Activated naive CD8-positive, alpha-beta T cell treated with anti-CD3 and anti-CD28 coated beads for 36 hours (primary cell): Measurements from ENCODE around the gene PAQR7. TPM values are rescaled to one million over a fixed set of nuclear protein-coding genes. Genes with fewer than 3 reads are reported as not detected.

Source experiments
- DNase-seq: peaks from one replicate; pipeline ENCODE4 v3.0.0; 2021
- H3K27ac Mint-ChIP-seq: one replicate; pipeline ENCODE4 v1.8.0; 2022; ENCODE audit warnings: mild to moderate bottlenecking, moderate library complexity, mixed read lengths
- H3K27me3 Mint-ChIP-seq: one replicate; pipeline ENCODE4 v1.8.0; 2022; ENCODE audit warnings: mild to moderate bottlenecking, mixed read lengths
- H3K36me3 Mint-ChIP-seq: one replicate; pipeline ENCODE4 v1.8.0; 2021; ENCODE audit warnings: mild to moderate bottlenecking, mixed read lengths
- H3K4me1 Mint-ChIP-seq: one replicate; pipeline ENCODE4 v1.8.0; 2021; ENCODE audit warnings: mixed read lengths
- H3K4me3 Mint-ChIP-seq: one replicate; pipeline ENCODE4 v1.8.0; 2022; ENCODE audit warnings: mild to moderate bottlenecking, moderate library complexity, mixed read lengths
- H3K9me3 Mint-ChIP-seq: one replicate; pipeline ENCODE4 v1.8.0; 2022; ENCODE audit warnings: mixed read lengths
- total RNA-seq, 2 experiments: library from RNA; stranded (reverse); gene quantifications; one replicate each; pipeline ENCODE4 v1.2.3, GENCODE V29; 2021

The PAQR7 gene
- total RNA-seq = 1 to 10 TPM; 8.6 to 9.2 TPM

- peaks cover 8% of the 10 kb centered on the region for H3K27me3 Mint-ChIP-seq
- DNase-seq = peak; percentile 82
- H3K27ac Mint-ChIP-seq = peak within 1 kb of the TSS; percentile 72
- no peaks in the 10 kb centered on the region for H3K36me3 Mint-ChIP-seq
- no peaks in the 10 kb centered on the region for H3K9me3 Mint-ChIP-seq
- peak within 1 kb of the TSS; percentile 95 for H3K4me3 Mint-ChIP-seq
- H3K4me1 Mint-ChIP-seq = peaks cover 16% of the 10 kb centered on the region
Measured at GRCh38 chr1:25875154-25875855, at the start of gene PAQR7. TSS of gene PAQR7 (minus strand) at chr1:25875708. CDS start at chr1:25863839, 11,869 bp downstream.

GRCh38 chr1:25924454-25924853, 48.9 kb upstream of the PAQR7 start:
- Mint-ChIP-seq H3K4me1 (peaks cover 30% of the 10 kb centered on the region), H3K9me3 (no peaks in the 10 kb centered on the region), H3K27me3 (peaks cover 10% of the 10 kb centered on the region), H3K36me3 (no peaks in the 10 kb centered on the region), H3K27ac (no peak overlapping the region), H3K4me3 (no peak overlapping the region)
- DNase-seq = no peak

GRCh38 chr1:25922971-25923552, 47.6 kb upstream of the PAQR7 start:
- peaks cover 10% of the 10 kb centered on the region for H3K27me3 Mint-ChIP-seq
- H3K4me3 Mint-ChIP-seq = peak overlapping the region; percentile 48
- H3K9me3 Mint-ChIP-seq = no peaks in the 10 kb centered on the region
- H3K4me1 Mint-ChIP-seq = peaks cover 36% of the 10 kb centered on the region
- no peak overlapping the region for H3K27ac Mint-ChIP-seq
- DNase-seq = no peak
- no peaks in the 10 kb centered on the region for H3K36me3 Mint-ChIP-seq

- Mint-ChIP-seq H3K27ac (peak overlapping the region; percentile 65), H3K36me3 (no peaks in the 10 kb centered on the region), H3K4me1 (peaks cover 41% of the 10 kb centered on the region), H3K27me3 (peaks cover 10% of the 10 kb centered on the region), H3K9me3 (no peaks in the 10 kb centered on the region), H3K4me3 (peak overlapping the region; percentile 73)
- peak; percentile 63 for DNase-seq
Measured at GRCh38 chr1:25922056-25922970, 46.8 kb upstream of the PAQR7 start.

GRCh38 chr1:25918615-25919014, 43.1 kb upstream of the PAQR7 start:
- DNase-seq = no peak
- Mint-ChIP-seq H3K36me3 (no peaks in the 10 kb centered on the region), H3K4me1 (peaks cover 30% of the 10 kb centered on the region), H3K4me3 (no peak overlapping the region), H3K27me3 (peaks cover 3% of the 10 kb centered on the region), H3K27ac (no peak overlapping the region), H3K9me3 (no peaks in the 10 kb centered on the region)

- no peak for DNase-seq
- Mint-ChIP-seq H3K27ac (peak overlapping the region; percentile 49), H3K4me1 (peaks cover 24% of the 10 kb centered on the region), H3K9me3 (no peaks in the 10 kb centered on the region), H3K27me3 (no peaks in the 10 kb centered on the region), H3K4me3 (no peak overlapping the region), H3K36me3 (no peaks in the 10 kb centered on the region)
Measured at GRCh38 chr1:25917996-25918395, 42.5 kb upstream of the PAQR7 start.

- H3K4me1 Mint-ChIP-seq = peaks cover 17% of the 10 kb centered on the region
- no peak overlapping the region for H3K27ac Mint-ChIP-seq
- no peak overlapping the region for H3K4me3 Mint-ChIP-seq
- no peaks in the 10 kb centered on the region for H3K9me3 Mint-ChIP-seq
- no peak for DNase-seq
- H3K36me3 Mint-ChIP-seq = no peaks in the 10 kb centered on the region
- H3K27me3 Mint-ChIP-seq = no peaks in the 10 kb centered on the region
Measured at GRCh38 chr1:25916460-25916859, 41.0 kb upstream of the PAQR7 start.

GRCh38 chr1:25914074-25914995, 38.8 kb upstream of the PAQR7 start:
- H3K27me3 Mint-ChIP-seq = no peaks in the 10 kb centered on the region
- H3K9me3 Mint-ChIP-seq = no peaks in the 10 kb centered on the region
- no peak overlapping the region for H3K27ac Mint-ChIP-seq
- no peak for DNase-seq
- H3K4me1 Mint-ChIP-seq = peaks cover 12% of the 10 kb centered on the region
- no peak overlapping the region for H3K4me3 Mint-ChIP-seq
- no peaks in the 10 kb centered on the region for H3K36me3 Mint-ChIP-seq

GRCh38 chr1:25913206-25913605, 37.7 kb upstream of the PAQR7 start:
- H3K4me1 Mint-ChIP-seq = peaks cover 7% of the 10 kb centered on the region
- DNase-seq = no peak
- no peaks in the 10 kb centered on the region for H3K27me3 Mint-ChIP-seq
- H3K4me3 Mint-ChIP-seq = no peak overlapping the region
- H3K27ac Mint-ChIP-seq = no peak overlapping the region
- no peaks in the 10 kb centered on the region for H3K36me3 Mint-ChIP-seq
- H3K9me3 Mint-ChIP-seq = no peaks in the 10 kb centered on the region

- peaks cover 1% of the 10 kb centered on the region for H3K4me1 Mint-ChIP-seq
- DNase-seq = no peak
- H3K4me3 Mint-ChIP-seq = no peak overlapping the region
- no peaks in the 10 kb centered on the region for H3K36me3 Mint-ChIP-seq
- no peaks in the 10 kb centered on the region for H3K9me3 Mint-ChIP-seq
- no peak overlapping the region for H3K27ac Mint-ChIP-seq
- no peaks in the 10 kb centered on the region for H3K27me3 Mint-ChIP-seq
Measured at GRCh38 chr1:25912076-25912831, 36.7 kb upstream of the PAQR7 start.

GRCh38 chr1:25911162-25911561, 35.7 kb upstream of the PAQR7 start:
- H3K4me1 Mint-ChIP-seq = peaks cover 5% of the 10 kb centered on the region
- no peak overlapping the region for H3K4me3 Mint-ChIP-seq
- no peaks in the 10 kb centered on the region for H3K9me3 Mint-ChIP-seq
- no peak overlapping the region for H3K27ac Mint-ChIP-seq
- DNase-seq = no peak
- H3K27me3 Mint-ChIP-seq = no peaks in the 10 kb centered on the region
- no peaks in the 10 kb centered on the region for H3K36me3 Mint-ChIP-seq

GRCh38 chr1:25909040-25909439, 33.5 kb upstream of the PAQR7 start:
- H3K9me3 Mint-ChIP-seq = no peaks in the 10 kb centered on the region
- H3K36me3 Mint-ChIP-seq = peaks cover 13% of the 10 kb centered on the region
- H3K27ac Mint-ChIP-seq = no peak overlapping the region
- H3K27me3 Mint-ChIP-seq = no peaks in the 10 kb centered on the region
- H3K4me1 Mint-ChIP-seq = peaks cover 14% of the 10 kb centered on the region
- H3K4me3 Mint-ChIP-seq = no peak overlapping the region
- no peak for DNase-seq

GRCh38 chr1:25908161-25908560, 32.7 kb upstream of the PAQR7 start:
- H3K27me3 Mint-ChIP-seq = no peaks in the 10 kb centered on the region
- no peaks in the 10 kb centered on the region for H3K9me3 Mint-ChIP-seq
- H3K36me3 Mint-ChIP-seq = peaks cover 20% of the 10 kb centered on the region
- H3K27ac Mint-ChIP-seq = no peak overlapping the region
- no peak for DNase-seq
- no peak overlapping the region for H3K4me3 Mint-ChIP-seq
- peaks cover 20% of the 10 kb centered on the region for H3K4me1 Mint-ChIP-seq

GRCh38 chr1:25907601-25908000, 32.1 kb upstream of the PAQR7 start:
- Mint-ChIP-seq H3K27me3 (no peaks in the 10 kb centered on the region), H3K27ac (no peak overlapping the region), H3K9me3 (no peaks in the 10 kb centered on the region), H3K4me3 (peak overlapping the region; percentile 95), H3K4me1 (peaks cover 22% of the 10 kb centered on the region), H3K36me3 (peaks cover 24% of the 10 kb centered on the region)
- DNase-seq = no peak
